Activated CD4-positive, alpha-beta T cell treated with anti-CD3 and anti-CD28 coated beads, Interleukin-2, amount 10 ng/mL, durations not matched to agents 24 days and 14 days (primary cell): Measurements from ENCODE around the gene SLC4A3. TPM values are rescaled to one million over a fixed set of nuclear protein-coding genes. Genes with fewer than 3 reads are reported as not detected.

Source experiments
- DNase-seq: peaks from one replicate; pipeline ENCODE4 v3.0.0; 2022
- H3K27ac Mint-ChIP-seq: one replicate; pipeline ENCODE4 v1.8.0; 2022; ENCODE audit warnings: mild to moderate bottlenecking, mixed read lengths
- H3K27me3 Mint-ChIP-seq: one replicate; pipeline ENCODE4 v1.8.0; 2022; ENCODE audit warnings: mixed read lengths
- H3K36me3 Mint-ChIP-seq: one replicate; pipeline ENCODE4 v1.8.0; 2022; ENCODE audit warnings: low read depth, mild to moderate bottlenecking, mixed read lengths
- H3K4me1 Mint-ChIP-seq: one replicate; pipeline ENCODE4 v1.8.0; 2021; ENCODE audit warnings: mixed read lengths
- H3K4me3 Mint-ChIP-seq: one replicate; pipeline ENCODE4 v1.8.0; 2022; ENCODE audit warnings: mild to moderate bottlenecking, moderate library complexity, mixed read lengths
- H3K9me3 Mint-ChIP-seq: one replicate; pipeline ENCODE4 v1.8.0; 2021; ENCODE audit warnings: mixed read lengths
- intact Hi-C: fragments of 100-400 bp; cut with micrococcal nuclease; formaldehyde crosslinking; loops from one replicate; pipeline ENCODE4 v1.15.1; 2023
- total RNA-seq: library from RNA; stranded (reverse); gene quantifications from 2 replicates; pipeline ENCODE4 v1.2.3, GENCODE V29; 2022

The SLC4A3 gene, protein sequence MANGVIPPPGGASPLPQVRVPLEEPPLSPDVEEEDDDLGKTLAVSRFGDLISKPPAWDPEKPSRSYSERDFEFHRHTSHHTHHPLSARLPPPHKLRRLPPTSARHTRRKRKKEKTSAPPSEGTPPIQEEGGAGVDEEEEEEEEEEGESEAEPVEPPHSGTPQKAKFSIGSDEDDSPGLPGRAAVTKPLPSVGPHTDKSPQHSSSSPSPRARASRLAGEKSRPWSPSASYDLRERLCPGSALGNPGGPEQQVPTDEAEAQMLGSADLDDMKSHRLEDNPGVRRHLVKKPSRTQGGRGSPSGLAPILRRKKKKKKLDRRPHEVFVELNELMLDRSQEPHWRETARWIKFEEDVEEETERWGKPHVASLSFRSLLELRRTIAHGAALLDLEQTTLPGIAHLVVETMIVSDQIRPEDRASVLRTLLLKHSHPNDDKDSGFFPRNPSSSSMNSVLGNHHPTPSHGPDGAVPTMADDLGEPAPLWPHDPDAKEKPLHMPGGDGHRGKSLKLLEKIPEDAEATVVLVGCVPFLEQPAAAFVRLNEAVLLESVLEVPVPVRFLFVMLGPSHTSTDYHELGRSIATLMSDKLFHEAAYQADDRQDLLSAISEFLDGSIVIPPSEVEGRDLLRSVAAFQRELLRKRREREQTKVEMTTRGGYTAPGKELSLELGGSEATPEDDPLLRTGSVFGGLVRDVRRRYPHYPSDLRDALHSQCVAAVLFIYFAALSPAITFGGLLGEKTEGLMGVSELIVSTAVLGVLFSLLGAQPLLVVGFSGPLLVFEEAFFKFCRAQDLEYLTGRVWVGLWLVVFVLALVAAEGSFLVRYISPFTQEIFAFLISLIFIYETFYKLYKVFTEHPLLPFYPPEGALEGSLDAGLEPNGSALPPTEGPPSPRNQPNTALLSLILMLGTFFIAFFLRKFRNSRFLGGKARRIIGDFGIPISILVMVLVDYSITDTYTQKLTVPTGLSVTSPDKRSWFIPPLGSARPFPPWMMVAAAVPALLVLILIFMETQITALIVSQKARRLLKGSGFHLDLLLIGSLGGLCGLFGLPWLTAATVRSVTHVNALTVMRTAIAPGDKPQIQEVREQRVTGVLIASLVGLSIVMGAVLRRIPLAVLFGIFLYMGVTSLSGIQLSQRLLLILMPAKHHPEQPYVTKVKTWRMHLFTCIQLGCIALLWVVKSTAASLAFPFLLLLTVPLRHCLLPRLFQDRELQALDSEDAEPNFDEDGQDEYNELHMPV
- total RNA-seq, result 0.12 TPM in 1 of 2 replicates, not detected in the other

DNA sequence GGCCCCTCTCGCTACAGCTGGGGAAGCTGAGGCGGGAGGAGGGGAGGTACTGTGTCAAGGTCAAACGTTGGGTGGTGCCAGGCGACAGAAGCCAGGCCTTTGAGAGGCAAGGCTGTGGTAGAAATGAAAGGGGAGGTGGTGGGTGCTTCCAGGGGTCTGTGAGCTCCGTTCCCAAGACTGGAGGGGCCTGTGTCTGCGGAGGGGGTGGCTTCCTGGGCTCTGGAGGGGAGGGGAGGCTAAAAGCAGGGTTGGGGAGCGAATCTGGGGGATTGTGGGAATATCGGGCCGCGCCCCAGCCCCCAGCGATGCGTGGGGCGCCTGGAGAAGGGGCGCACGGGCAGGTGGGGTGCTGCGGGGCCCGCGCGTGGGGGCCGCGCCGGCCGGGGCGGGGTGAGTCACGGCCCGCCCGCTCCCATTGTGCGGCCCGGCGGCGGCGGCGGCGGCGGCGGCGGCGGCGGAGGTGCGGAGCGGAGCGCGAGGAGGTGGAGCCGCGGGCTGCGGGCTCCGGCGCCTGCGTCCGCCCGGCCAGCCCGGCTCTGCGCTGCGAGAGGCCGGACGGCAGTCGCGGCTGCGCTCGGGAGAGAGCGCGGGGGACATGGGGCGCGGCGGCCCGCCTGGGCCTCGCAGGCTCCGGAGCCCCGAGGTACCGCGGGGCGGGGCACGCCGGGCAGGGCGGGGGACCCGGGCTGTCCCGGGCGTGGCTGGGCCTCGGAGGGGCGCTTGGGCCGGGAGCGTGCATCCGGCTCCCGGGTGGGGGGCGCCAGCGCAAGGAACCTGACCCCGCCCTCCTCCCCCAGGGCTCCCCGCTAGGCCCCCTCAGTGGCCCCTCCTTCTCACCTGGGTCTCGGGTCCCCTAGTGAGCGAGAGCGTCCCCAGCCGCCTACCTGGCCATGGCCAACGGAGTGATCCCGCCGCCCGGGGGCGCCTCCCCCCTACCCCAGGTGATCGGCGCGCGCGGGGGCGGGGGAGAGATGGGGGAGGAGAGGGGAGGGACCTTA, at the start of gene SLC4A3:
TSS of gene SLC4A3 (plus strand) at position 528 of the 998 bp plus-strand sequence. CDS start at position 891, 363 bp downstream.
- no peak within 1 kb of the TSS for H3K27ac Mint-ChIP-seq
- H3K4me3 Mint-ChIP-seq, result peak within 1 kb of the TSS; percentile 72
- peaks cover 37% of the 10 kb centered on the region for H3K27me3 Mint-ChIP-seq
- H3K36me3 Mint-ChIP-seq, result no peaks in the 10 kb centered on the region
- no peaks in the 10 kb centered on the region for H3K4me1 Mint-ChIP-seq
- intact Hi-C loops, result no loop called here
- H3K9me3 Mint-ChIP-seq, result no peaks in the 10 kb centered on the region
- DNase-seq, result peak; percentile 62

DNA sequence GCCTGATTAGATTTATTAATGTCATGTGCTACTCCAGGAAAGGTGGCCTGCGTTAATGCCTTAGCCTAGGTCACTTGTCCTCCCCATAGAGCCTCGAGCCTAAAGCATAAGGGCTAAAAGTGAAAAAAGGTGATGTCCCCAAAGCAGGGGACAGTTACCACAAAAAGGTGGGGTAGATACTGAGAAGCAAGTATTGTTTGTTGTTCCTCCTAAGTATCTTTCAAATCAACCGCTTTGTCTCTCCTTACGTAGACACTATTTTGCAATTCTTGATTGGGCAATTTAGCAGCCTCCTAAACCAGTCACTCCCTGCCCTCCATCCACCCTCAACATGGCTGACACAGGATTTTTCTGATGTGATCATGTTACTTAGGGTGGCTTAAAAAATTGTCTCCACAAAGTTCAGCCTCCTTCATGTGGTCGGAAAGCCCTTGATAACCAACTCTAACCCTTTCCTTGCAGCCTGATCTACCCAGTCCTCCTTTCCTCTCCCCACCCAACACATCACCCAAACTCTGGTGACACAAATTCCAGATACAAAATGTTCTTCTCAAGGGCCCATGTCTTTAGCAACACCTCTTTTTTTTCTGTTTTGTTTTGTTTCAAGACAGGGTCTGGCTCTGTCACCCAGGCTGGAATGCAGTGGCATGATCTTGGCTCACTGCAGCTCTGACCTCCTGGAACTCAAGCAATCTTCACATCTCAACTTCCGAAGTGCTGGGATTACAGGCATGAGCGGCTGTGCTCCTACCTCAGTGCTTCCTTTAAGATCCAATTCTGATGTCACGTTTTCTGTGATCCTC, 48.4 kb upstream of the SLC4A3 start:
- intact Hi-C loops, result no loop called here
- H3K36me3 Mint-ChIP-seq, result no peaks in the 10 kb centered on the region
- no peak overlapping the region for H3K4me3 Mint-ChIP-seq
- H3K27ac Mint-ChIP-seq, result no peak overlapping the region
- H3K27me3 Mint-ChIP-seq, result peaks cover 7% of the 10 kb centered on the region
- no peaks in the 10 kb centered on the region for H3K4me1 Mint-ChIP-seq
- no peak for DNase-seq
- H3K9me3 Mint-ChIP-seq, result no peaks in the 10 kb centered on the region

DNA sequence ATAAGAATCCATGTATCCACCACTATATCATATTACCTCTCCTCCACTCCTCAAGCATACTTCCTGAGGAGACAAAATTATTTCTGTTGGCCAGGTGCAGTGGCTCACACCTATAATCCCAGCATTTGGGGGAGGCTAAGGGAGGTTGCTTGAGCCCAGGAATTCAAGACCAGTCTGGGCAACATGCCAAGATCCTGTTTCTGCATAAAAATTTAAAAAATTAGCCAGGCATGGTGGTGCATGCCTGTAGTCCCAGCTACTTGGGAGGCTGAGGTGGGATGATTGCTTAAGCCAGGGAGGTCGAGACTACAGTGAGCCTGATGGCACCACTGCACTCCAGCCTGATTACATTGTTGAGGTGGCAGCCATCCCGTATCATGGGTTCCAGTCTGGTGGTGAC, 46.1 kb upstream of the SLC4A3 start:
- Mint-ChIP-seq H3K27me3 (peaks cover 5% of the 10 kb centered on the region), H3K4me3 (no peak overlapping the region), H3K36me3 (no peaks in the 10 kb centered on the region), H3K4me1 (no peaks in the 10 kb centered on the region), H3K9me3 (no peaks in the 10 kb centered on the region), H3K27ac (no peak overlapping the region)
- no peak for DNase-seq
- intact Hi-C loops, result no loop called here

DNA sequence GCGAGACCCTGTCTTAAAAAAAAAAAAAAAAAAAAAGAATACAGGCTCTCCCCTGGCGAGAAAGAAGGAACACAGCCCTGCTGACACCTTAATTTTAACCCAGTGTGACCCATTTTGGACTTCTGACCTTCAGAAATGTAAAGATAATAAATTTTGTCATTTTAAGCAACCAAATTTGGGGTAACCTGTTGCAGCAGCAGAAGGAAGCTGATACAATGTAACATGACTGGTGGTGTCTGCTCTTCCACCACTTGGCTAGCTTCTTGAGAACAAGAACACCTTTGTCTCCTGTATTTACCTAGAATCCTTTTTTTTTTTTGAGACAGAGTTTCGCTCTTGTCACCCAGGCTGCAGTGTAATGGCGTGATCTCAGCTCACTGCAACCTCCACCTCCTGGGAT, 36.3 kb upstream of the SLC4A3 start:
- Mint-ChIP-seq H3K4me3 (no peak overlapping the region), H3K27me3 (peaks cover 2% of the 10 kb centered on the region), H3K4me1 (no peaks in the 10 kb centered on the region), H3K27ac (no peak overlapping the region), H3K36me3 (no peaks in the 10 kb centered on the region), H3K9me3 (no peaks in the 10 kb centered on the region)
- no peak for DNase-seq
- intact Hi-C loops, result no loop called here

DNA sequence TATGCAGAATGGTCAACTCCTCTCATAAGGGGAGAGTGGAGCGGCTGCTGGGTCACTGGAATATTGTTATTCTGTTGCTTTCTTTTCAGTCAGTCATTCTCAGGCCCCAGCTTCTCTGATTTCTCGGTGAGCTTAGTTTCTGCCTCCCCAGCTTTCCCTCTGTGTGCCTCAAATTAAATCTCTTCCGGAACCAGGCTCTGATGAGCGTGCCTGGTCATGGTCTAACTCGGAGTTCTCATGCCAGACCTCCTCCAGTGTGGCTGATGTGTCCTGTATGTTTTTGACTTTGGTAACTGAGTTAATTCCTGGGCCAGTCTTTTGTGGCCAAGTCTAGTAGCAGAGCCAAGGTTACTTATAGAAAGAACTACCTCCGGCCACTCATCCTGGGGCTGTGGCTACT, 34.7 kb upstream of the SLC4A3 start:
- Mint-ChIP-seq H3K36me3 (no peaks in the 10 kb centered on the region), H3K27me3 (peaks cover 2% of the 10 kb centered on the region), H3K4me1 (peaks cover 8% of the 10 kb centered on the region), H3K9me3 (no peaks in the 10 kb centered on the region), H3K4me3 (no peak overlapping the region), H3K27ac (no peak overlapping the region)
- no peak for DNase-seq
- intact Hi-C loops, result no loop called here

DNA sequence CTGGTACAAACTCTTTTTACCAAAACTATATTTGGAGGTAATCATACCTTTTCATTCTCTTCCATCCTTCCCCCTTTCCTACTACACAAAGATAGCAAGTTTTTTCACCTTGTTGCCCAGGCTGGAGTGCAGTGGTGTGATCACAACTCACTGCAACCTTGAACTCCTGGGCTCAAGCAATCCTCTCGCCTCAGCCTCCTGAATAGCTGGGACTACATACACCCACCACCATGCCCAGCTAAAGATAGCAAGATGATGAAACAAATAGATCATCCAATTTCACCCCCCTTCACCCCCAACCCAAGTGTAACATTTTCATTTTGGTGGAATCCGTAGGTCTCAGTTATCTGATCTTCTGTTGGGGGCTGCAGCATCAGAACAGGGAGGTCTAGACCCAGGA, 34.3 kb upstream of the SLC4A3 start:
- H3K27me3 Mint-ChIP-seq, result peaks cover 2% of the 10 kb centered on the region
- DNase-seq, result no peak
- H3K9me3 Mint-ChIP-seq, result no peaks in the 10 kb centered on the region
- H3K36me3 Mint-ChIP-seq, result no peaks in the 10 kb centered on the region
- peaks cover 11% of the 10 kb centered on the region for H3K4me1 Mint-ChIP-seq
- intact Hi-C loops, result no loop called here
- H3K27ac Mint-ChIP-seq, result no peak overlapping the region
- no peak overlapping the region for H3K4me3 Mint-ChIP-seq

DNA sequence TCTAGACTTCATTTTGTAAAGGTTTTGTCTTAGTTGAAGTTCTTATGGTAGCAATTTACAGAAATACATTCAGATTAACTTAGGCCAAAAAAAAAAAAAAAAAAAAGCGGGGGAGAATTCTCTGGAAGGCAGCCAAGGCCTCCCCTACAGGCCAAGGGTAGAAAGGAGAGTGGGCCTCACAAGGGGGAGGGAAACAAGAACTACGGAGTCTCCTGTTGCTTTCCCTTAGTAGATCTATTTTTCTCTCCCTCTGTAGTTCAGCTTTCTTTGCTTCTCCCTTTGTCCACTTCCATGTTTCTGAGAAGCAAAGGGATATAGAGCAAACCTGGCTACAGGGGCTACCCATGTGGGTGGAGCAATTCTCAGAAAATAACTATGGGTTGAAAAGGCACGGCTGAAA, 32.2 kb upstream of the SLC4A3 start:
- Mint-ChIP-seq H3K4me1 (peaks cover 20% of the 10 kb centered on the region), H3K36me3 (no peaks in the 10 kb centered on the region), H3K27me3 (peaks cover 2% of the 10 kb centered on the region), H3K27ac (no peak overlapping the region), H3K9me3 (no peaks in the 10 kb centered on the region), H3K4me3 (no peak overlapping the region)
- no peak for DNase-seq
- intact Hi-C loops, result loop anchor here (5.0 kb wide), 1 partner anchor 47 kb away; no protein-coding TSS in a partner anchor

DNA sequence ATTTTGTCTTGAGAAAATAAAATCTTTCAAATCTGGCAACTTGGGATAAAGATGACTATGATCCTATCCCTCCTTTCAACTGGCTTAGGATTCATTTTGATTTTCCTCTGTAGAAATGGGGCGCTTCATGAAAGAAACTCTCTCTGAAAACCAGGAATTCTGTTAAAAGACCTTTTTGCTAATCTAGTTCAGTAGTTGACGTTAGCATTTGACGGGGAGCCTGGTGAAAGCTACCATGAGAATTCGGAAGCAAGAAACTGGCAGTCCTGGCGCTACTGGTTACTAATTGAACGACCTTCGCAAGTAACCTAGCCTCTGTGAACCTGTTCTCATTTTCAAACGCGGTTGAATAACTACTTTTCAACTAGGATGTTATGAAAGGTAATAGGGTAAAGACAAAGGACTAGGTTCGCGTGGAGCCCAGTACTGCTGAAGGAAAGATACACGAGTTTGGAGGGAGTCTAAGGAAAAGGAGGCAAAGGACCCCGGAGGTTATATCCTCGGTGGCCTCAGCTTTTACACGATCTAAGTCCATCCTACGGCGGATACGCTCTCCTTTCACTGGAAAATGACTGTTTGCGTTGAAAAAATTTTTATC, 30.4 kb upstream of the SLC4A3 start:
- peak overlapping the region; percentile 98 for H3K4me3 Mint-ChIP-seq
- H3K27ac Mint-ChIP-seq, result peak overlapping the region; percentile 98
- H3K36me3 Mint-ChIP-seq, result peaks cover 9% of the 10 kb centered on the region
- peaks cover 22% of the 10 kb centered on the region for H3K4me1 Mint-ChIP-seq
- intact Hi-C loops, result loop anchor here (1.0 to 5.0 kb wide), 5 partner anchors 45 to 352 kb away; partner anchors contain the start of genes CHPF, GLB1L, GMPPA and STK16
- H3K9me3 Mint-ChIP-seq, result no peaks in the 10 kb centered on the region
- peaks cover 2% of the 10 kb centered on the region for H3K27me3 Mint-ChIP-seq
- DNase-seq, result no peak

DNA sequence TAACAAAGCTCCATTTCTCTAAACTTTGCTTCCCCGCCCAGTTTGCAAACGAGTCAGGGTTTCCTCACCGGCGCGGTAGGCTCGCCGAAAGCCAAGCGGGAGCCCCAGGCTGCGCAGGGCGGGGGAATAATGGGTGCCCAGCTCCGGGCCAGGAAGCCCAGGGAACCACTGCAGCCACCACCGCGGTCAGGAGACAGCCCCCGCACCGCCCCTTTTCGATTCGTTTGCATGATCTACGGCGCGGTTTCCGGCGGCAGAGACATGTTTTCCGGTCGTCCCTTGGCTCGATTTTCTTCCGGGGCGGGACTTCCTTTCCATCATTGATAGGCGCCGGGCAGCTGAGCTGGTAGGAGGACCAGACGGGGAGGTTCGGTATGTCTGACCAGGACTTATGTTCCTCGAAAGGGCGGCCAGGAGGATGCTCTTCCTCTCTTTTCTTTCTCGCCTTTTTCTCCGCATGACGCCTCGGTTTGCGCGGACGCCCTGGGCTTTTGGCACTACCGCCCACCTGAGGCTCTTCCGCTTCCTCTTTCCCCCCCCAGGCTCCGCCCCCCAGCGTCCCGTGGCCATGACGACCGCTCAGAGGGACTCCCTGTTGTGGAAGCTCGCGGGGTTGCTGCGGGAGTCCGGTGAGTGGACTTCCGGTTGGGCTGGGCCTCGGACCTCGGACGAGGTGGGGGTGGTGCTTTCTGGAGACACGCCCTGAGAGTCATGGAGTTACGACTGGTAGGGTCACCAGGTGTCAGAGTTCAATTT, 29.7 kb upstream of the SLC4A3 start, which contains the start of gene STK11IP:
TSS of gene STK11IP (plus strand) at position 306 of the 756 bp plus-strand sequence. CDS start at position 569, 263 bp downstream.
- DNase-seq, result peak; percentile 98
- H3K4me3 Mint-ChIP-seq, result peak within 1 kb of the TSS; percentile 98
- intact Hi-C loops, result loop anchor here (1.0 to 5.0 kb wide), 6 partner anchors 45 to 353 kb away; partner anchors contain the start of genes CHPF, GLB1L, GMPPA and STK16
- peaks cover 14% of the 10 kb centered on the region for H3K36me3 Mint-ChIP-seq
- peaks cover 2% of the 10 kb centered on the region for H3K27me3 Mint-ChIP-seq
- no peaks in the 10 kb centered on the region for H3K9me3 Mint-ChIP-seq
- H3K4me1 Mint-ChIP-seq, result peaks cover 22% of the 10 kb centered on the region
- peak within 1 kb of the TSS; percentile 98 for H3K27ac Mint-ChIP-seq

DNA sequence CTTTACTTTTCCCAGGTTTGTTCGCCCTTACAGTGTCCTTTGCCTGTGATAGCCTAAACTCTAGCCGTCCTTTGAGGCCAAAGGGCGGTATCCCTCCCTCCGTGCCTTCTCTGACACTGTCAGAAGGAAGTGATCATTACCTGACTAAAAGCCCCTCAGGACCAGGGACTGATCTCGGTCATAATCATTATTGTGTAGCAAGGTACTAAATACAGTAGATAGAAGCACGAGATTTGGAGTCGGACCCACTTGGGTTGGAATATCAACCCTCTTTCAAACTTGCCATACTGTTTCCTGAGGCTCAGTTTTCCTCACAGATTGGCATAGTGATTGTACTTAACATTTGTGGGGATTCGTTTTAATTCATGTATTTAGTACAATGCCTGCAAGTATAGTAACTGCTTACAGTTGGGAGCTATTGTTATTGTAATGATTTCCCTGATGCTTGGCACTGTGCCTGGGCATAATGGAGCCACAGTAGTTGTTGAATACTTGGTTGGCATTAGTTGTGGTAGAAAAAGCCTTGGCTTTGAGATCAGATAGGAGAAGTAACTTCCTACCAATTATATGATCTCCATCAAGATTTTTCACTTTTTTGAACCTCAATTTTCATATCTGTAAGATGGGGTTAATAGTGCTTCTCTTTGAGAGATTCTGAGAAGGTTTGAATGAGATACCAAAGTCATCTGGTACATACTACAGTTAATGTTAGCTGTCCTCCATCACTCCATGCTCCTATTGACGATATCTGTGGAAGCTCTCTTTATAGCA, 28.9 kb upstream of the SLC4A3 start:
- no peaks in the 10 kb centered on the region for H3K9me3 Mint-ChIP-seq
- DNase-seq, result no peak
- H3K27me3 Mint-ChIP-seq, result peaks cover 2% of the 10 kb centered on the region
- peaks cover 14% of the 10 kb centered on the region for H3K36me3 Mint-ChIP-seq
- intact Hi-C loops, result loop anchor here (1.0 to 5.0 kb wide), 2 partner anchors 44 to 210 kb away; no protein-coding TSS in a partner anchor
- H3K4me1 Mint-ChIP-seq, result peaks cover 22% of the 10 kb centered on the region
- H3K4me3 Mint-ChIP-seq, result peak overlapping the region; percentile 98
- H3K27ac Mint-ChIP-seq, result peak overlapping the region; percentile 98
